Type B pancreatic cell (in vitro differentiated cells): ENCODE data around the gene SPC24. TPM values are rescaled to one million over a fixed set of nuclear protein-coding genes. Genes with fewer than 3 reads are reported as not detected.
"Not testable (repeated sequence)": the region's sequence is repeated elsewhere in the genome, so short reads cannot be mapped to it uniquely, and the experiment has no call there.

Experiments
- DNase-seq: peaks from one replicate; pipeline ENCODE4 v3.0.0; 2021; ENCODE audit warnings: mixed read lengths; ENCODE audit not compliant: unreplicated experiment; ENCODE audit errors: extremely low spot score
- H3K27ac Mint-ChIP-seq: 2 replicates; pipeline ENCODE4 v1.8.0; 2021; ENCODE audit warnings: mild to moderate bottlenecking, mixed read lengths
- H3K27me3 Mint-ChIP-seq: 2 replicates; pipeline ENCODE4 v1.8.0; 2021; ENCODE audit warnings: mixed read lengths
- H3K36me3 Mint-ChIP-seq: 2 replicates; pipeline ENCODE4 v1.8.0; 2021; ENCODE audit warnings: mixed read lengths
- H3K4me1 Mint-ChIP-seq: one replicate; pipeline ENCODE4 v1.8.0; 2021; ENCODE audit warnings: mixed read lengths; ENCODE audit not compliant: unreplicated experiment
- H3K4me3 Mint-ChIP-seq: 2 replicates; pipeline ENCODE4 v1.8.0; 2021; ENCODE audit warnings: mild to moderate bottlenecking, mixed read lengths
- H3K9me3 Mint-ChIP-seq: 2 replicates; pipeline ENCODE4 v1.8.0; 2021; ENCODE audit warnings: mixed read lengths
- CTCF ChIP-seq: fragments of 200-600 bp; sonication (generic); conservative IDR thresholded peaks from 2 replicates; pipeline ENCODE4 v1.5.0; 2021; ENCODE audit warnings: antibody characterized with exemption, mild to moderate bottlenecking
- total RNA-seq: library from RNA; stranded (reverse); gene quantifications from 2 replicates; pipeline ENCODE4 v1.2.1, GENCODE V29; 2021; ENCODE audit warnings: low replicate concordance

SPC24 gene
- total RNA-seq, 1 donor from 2014 or later: 43.2 TPM

- DNase-seq: no peak
- Mint-ChIP-seq H3K36me3 (peaks cover 10% of the 10 kb centered on the region), H3K4me3 (no peak overlapping the region), H3K4me1 (no peaks in the 10 kb centered on the region), H3K27me3 (no peaks in the 10 kb centered on the region), H3K9me3 (peaks cover 5% of the 10 kb centered on the region), H3K27ac (no peak overlapping the region)
- no peak for TF ChIP-seq CTCF
These were observed 31.9 kb upstream of the SPC24 start for GRCh38 chr19:11187441-11187840.

- no peak for TF ChIP-seq CTCF
- Mint-ChIP-seq H3K27me3 (no peaks in the 10 kb centered on the region), H3K4me3 (no peak overlapping the region), H3K9me3 (peaks cover 5% of the 10 kb centered on the region), H3K4me1 (no peaks in the 10 kb centered on the region), H3K36me3 (peaks cover 15% of the 10 kb centered on the region), H3K27ac (no peak overlapping the region)
- no peak for DNase-seq
These were observed 27.4 kb upstream of the SPC24 start for GRCh38 chr19:11182994-11183393.

- peaks cover 5% of the 10 kb centered on the region for H3K9me3 Mint-ChIP-seq
- H3K27ac Mint-ChIP-seq: no peak overlapping the region
- peaks cover 15% of the 10 kb centered on the region for H3K36me3 Mint-ChIP-seq
- no peak for TF ChIP-seq CTCF
- no peak overlapping the region for H3K4me3 Mint-ChIP-seq
- no peak for DNase-seq
- H3K4me1 Mint-ChIP-seq: no peaks in the 10 kb centered on the region
- H3K27me3 Mint-ChIP-seq: no peaks in the 10 kb centered on the region
These were observed 25.9 kb upstream of the SPC24 start for GRCh38 chr19:11181488-11181887.

GRCh38 chr19:11180975-11181374 lies 25.4 kb upstream of the SPC24 start:
- H3K4me3 Mint-ChIP-seq, H3K4me1 Mint-ChIP-seq, DNase-seq, H3K27ac Mint-ChIP-seq, H3K27me3 Mint-ChIP-seq, H3K9me3 Mint-ChIP-seq: not testable (repeated sequence)
- H3K36me3 Mint-ChIP-seq: peaks cover 15% of the 10 kb centered on the region

GRCh38 chr19:11180346-11180745 lies 24.8 kb upstream of the SPC24 start:
- Mint-ChIP-seq H3K4me1 (no peaks in the 10 kb centered on the region), H3K9me3 (peaks cover 5% of the 10 kb centered on the region), H3K27me3 (no peaks in the 10 kb centered on the region), H3K36me3 (peaks cover 15% of the 10 kb centered on the region), H3K4me3 (no peak overlapping the region), H3K27ac (no peak overlapping the region)
- no peak for TF ChIP-seq CTCF
- DNase-seq: no peak

- no peak for TF ChIP-seq CTCF
- Mint-ChIP-seq H3K4me3 (no peak overlapping the region), H3K36me3 (peaks cover 15% of the 10 kb centered on the region), H3K9me3 (peaks cover 5% of the 10 kb centered on the region), H3K27me3 (no peaks in the 10 kb centered on the region), H3K27ac (no peak overlapping the region), H3K4me1 (no peaks in the 10 kb centered on the region)
- no peak for DNase-seq
These were observed 24.2 kb upstream of the SPC24 start for GRCh38 chr19:11179716-11180297.

GRCh38 chr19:11179145-11179465 lies 23.5 kb upstream of the SPC24 start:
- DNase-seq, H3K27ac Mint-ChIP-seq, H3K4me1 Mint-ChIP-seq, H3K4me3 Mint-ChIP-seq, H3K27me3 Mint-ChIP-seq, H3K9me3 Mint-ChIP-seq: not testable (repeated sequence)
- H3K36me3 Mint-ChIP-seq: peaks cover 15% of the 10 kb centered on the region
